ENCODE measurements around the gene ASPSCR1. TPM values are rescaled to one million over a fixed set of nuclear protein-coding genes. Genes with fewer than 3 reads are reported as not detected.

The ASPSCR1 gene
- total and polyA plus RNA-seq, 8 donors, result 12.2 to 78.8 (median 17.8) TPM

- H3K4me1 ChIP-seq, result no peaks in the 10 kb centered on the region
- TF ChIP-seq, protein P1, sequence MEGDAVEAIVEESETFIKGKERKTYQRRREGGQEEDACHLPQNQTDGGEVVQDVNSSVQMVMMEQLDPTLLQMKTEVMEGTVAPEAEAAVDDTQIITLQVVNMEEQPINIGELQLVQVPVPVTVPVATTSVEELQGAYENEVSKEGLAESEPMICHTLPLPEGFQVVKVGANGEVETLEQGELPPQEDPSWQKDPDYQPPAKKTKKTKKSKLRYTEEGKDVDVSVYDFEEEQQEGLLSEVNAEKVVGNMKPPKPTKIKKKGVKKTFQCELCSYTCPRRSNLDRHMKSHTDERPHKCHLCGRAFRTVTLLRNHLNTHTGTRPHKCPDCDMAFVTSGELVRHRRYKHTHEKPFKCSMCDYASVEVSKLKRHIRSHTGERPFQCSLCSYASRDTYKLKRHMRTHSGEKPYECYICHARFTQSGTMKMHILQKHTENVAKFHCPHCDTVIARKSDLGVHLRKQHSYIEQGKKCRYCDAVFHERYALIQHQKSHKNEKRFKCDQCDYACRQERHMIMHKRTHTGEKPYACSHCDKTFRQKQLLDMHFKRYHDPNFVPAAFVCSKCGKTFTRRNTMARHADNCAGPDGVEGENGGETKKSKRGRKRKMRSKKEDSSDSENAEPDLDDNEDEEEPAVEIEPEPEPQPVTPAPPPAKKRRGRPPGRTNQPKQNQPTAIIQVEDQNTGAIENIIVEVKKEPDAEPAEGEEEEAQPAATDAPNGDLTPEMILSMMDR (IDR thresholded peaks at IDR 0.05), result no peak
- ATAC-seq (no peak), FAIRE-seq (no peak), DNase-seq (no peak)
- no peaks in the 10 kb centered on the region for H3K9me3 ChIP-seq
- intact Hi-C loops (cut with DNase I), result loop anchor here in 1 of 3 donors (10.0 kb wide), 1 partner anchor 57 kb away; no protein-coding TSS in a partner anchor
- no peak overlapping the region for H3K27ac ChIP-seq
- WGBS, 2 donors, result 86 to 91% methylated on average over 13 to 20 of the region's 20 CpGs
- H3K4me3 ChIP-seq, result no peak overlapping the region
- H3K36me3 ChIP-seq, result no peaks in the 10 kb centered on the region
- H3K27me3 ChIP-seq, result no peaks in the 10 kb centered on the region
Observed at GRCh38 chr17:82012261-82012639, 34.8 kb downstream of the ASPSCR1 start.

- WGBS, 2 donors, result 93% methylated on average over 19 of the region's 19 CpGs
- no peaks in the 10 kb centered on the region for H3K27me3 ChIP-seq
- H3K9me3 ChIP-seq, result no peaks in the 10 kb centered on the region
- no peak overlapping the region for H3K27ac ChIP-seq
- ATAC-seq (no peak), FAIRE-seq (no peak), DNase-seq (no peak)
- intact Hi-C loops (cut with DNase I), result loop anchor here in 1 of 3 donors (10.0 kb wide), 1 partner anchor 58 kb away; no protein-coding TSS in a partner anchor
- TF ChIP-seq, protein P1 (IDR thresholded peaks at IDR 0.05), result no peak
- H3K4me3 ChIP-seq, result no peak overlapping the region
- no peaks in the 10 kb centered on the region for H3K4me1 ChIP-seq
- no peaks in the 10 kb centered on the region for H3K36me3 ChIP-seq
Observed at GRCh38 chr17:82012640-82013295, 35.3 kb downstream of the ASPSCR1 start.

DNA sequence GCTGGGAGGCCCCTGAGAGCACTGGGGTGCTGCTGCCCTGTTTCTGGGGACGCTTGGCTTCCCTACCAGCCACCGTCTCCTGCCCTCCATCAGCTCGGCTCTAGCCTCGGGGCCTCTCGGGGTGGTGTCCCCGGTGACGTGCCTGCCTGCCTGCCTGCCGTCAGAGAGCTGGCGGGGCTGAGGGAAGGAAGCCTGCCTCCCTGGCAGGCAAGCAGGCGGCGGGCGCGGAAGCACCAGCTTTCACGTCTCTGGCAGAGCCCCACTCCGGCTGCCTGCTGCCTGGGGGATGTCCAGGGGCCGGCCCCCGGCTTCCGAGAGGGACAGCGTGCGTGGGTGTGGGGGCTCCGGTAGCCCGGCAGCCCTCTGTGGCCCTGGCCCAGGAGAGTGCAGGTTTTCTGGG lies 35.9 kb downstream of the ASPSCR1 start:
- H3K27ac ChIP-seq, result no peak overlapping the region
- 87 to 88% methylated on average over 17 to 22 of the region's 22 CpGs for WGBS, 2 donors
- no peak for FAIRE-seq

GRCh38 chr17:82013772-82014321 lies 36.4 kb downstream of the ASPSCR1 start:
- WGBS, 2 donors, result 88 to 92% methylated on average over 16 of the region's 16 CpGs
- TF ChIP-seq, protein P1 (IDR thresholded peaks at IDR 0.05), result no peak
- H3K4me1 ChIP-seq, result peaks cover 0 to 3% (median 0%) of the 10 kb centered on the region in 3 donors
- H3K36me3 ChIP-seq, result no peaks in the 10 kb centered on the region
- no peak for DNase-seq
- no peak overlapping the region for H3K4me3 ChIP-seq
- intact Hi-C loops (cut with DNase I), result loop anchor here in 1 of 3 donors (10.0 kb wide), 1 partner anchor 59 kb away; no protein-coding TSS in a partner anchor
- H3K27ac ChIP-seq, result no peak overlapping the region
- H3K9me3 ChIP-seq, result no peaks in the 10 kb centered on the region
- H3K27me3 ChIP-seq, result no peaks in the 10 kb centered on the region
- FAIRE-seq, result no peak
- no peak for ATAC-seq

More for the DNA sequence above, 35.9 kb downstream of the ASPSCR1 start:
- TF ChIP-seq, protein P1 (IDR thresholded peaks at IDR 0.05), result no peak
- Histone ChIP-seq H3K27me3 (no peaks in the 10 kb centered on the region), H3K36me3 (no peaks in the 10 kb centered on the region), H3K9me3 (no peaks in the 10 kb centered on the region), H3K4me1 (peaks cover 0 to 2% (median 0%) of the 10 kb centered on the region in 3 donors), H3K4me3 (no peak overlapping the region)
- no peak for DNase-seq
- ATAC-seq, result no peak
- intact Hi-C loops (cut with DNase I), result loop anchor here in 1 of 3 donors (10.0 kb wide), 1 partner anchor 59 kb away; no protein-coding TSS in a partner anchor

DNA sequence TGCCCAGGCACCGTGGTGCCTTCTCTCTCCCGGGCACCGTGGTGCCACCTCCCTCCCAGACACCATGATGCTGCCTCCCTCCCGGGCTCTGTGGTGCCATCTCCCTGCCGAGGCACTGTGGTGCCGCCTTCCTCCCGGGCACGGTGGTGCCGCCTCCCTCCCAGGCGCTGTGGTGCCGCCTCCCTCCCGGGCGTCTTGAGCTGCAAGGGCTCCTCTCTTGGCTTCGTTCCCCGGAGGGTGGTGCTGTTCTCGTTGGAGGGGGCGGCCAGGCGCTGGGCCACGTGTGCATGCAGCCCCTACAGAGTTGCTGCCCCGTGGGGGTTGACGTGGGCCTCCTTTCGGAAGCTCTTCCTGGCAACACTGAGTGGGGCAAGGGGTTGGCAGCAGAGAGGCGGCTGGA lies 37.0 kb downstream of the ASPSCR1 start:
- no peaks in the 10 kb centered on the region for H3K9me3 ChIP-seq
- H3K27me3 ChIP-seq, result no peaks in the 10 kb centered on the region
- H3K36me3 ChIP-seq, result no peaks in the 10 kb centered on the region
- 76 to 86% methylated on average over 22 to 23 of the region's 23 CpGs for WGBS, 2 donors
- ATAC-seq, result no peak
- no peak for FAIRE-seq
- intact Hi-C loops (cut with DNase I), result loop anchor here in 1 of 3 donors (10.0 kb wide), 1 partner anchor 60 kb away; no protein-coding TSS in a partner anchor
- no peak overlapping the region for H3K27ac ChIP-seq
- TF ChIP-seq, protein P1 (IDR thresholded peaks at IDR 0.05), result no peak
- DNase-seq, result no peak
- no peak overlapping the region for H3K4me3 ChIP-seq
- peaks cover 0 to 3% (median 0%) of the 10 kb centered on the region in 3 donors for H3K4me1 ChIP-seq
